Activated CD4-positive, CD25-positive, alpha-beta regulatory T cell treated with anti-CD3 and anti-CD28 coated beads, Interleukin-2, amount 50 U/mL, for 16 hours (primary cell): ENCODE data around the gene THSD4.

Experiments used
- DNase-seq: peaks from one replicate; pipeline ENCODE4 v3.0.0-alpha.2; 2020; ENCODE audit warnings: low read depth, low spot score

Gene THSD4

GRCh38 chr15:71686221-71687050 is 571.2 kb downstream of the THSD4 start:
- no peak for DNase-seq

GRCh38 chr15:71687902-71688508 is 572.7 kb downstream of the THSD4 start:
- DNase-seq, result no peak

GRCh38 chr15:71688509-71689094 is 573.3 kb downstream of the THSD4 start:
- DNase-seq, result no peak

GRCh38 chr15:71691081-71691457 is 575.8 kb downstream of the THSD4 start:
- no peak for DNase-seq

GRCh38 chr15:71691458-71692417 is 576.5 kb downstream of the THSD4 start:
- no peak for DNase-seq

- no peak for DNase-seq
Measured at GRCh38 chr15:71697236-71697635, 582.0 kb downstream of the THSD4 start.

- no peak for DNase-seq
Measured at GRCh38 chr15:71698030-71698429, 582.8 kb downstream of the THSD4 start.

GRCh38 chr15:71698742-71699141 is 583.5 kb downstream of the THSD4 start:
- DNase-seq, result no peak

GRCh38 chr15:71699977-71700376 is 584.7 kb downstream of the THSD4 start:
- DNase-seq, result no peak

- DNase-seq, result no peak
Measured at GRCh38 chr15:71701808-71702207, 586.5 kb downstream of the THSD4 start.

- DNase-seq, result no peak
Measured at GRCh38 chr15:71702496-71702895, 587.2 kb downstream of the THSD4 start.

- DNase-seq, result no peak
Measured at GRCh38 chr15:71705151-71705550, 589.9 kb downstream of the THSD4 start.

GRCh38 chr15:71706461-71707229 is 591.4 kb downstream of the THSD4 start:
- no peak for DNase-seq

- DNase-seq, result no peak
Measured at GRCh38 chr15:71707230-71708050, 592.2 kb downstream of the THSD4 start.

- no peak for DNase-seq
Measured at GRCh38 chr15:71708051-71708429, 592.8 kb downstream of the THSD4 start.

- DNase-seq, result no peak
Measured at GRCh38 chr15:71708741-71709140, 593.5 kb downstream of the THSD4 start.

GRCh38 chr15:71709808-71710418 is 594.6 kb downstream of the THSD4 start:
- no peak for DNase-seq

GRCh38 chr15:71712182-71712581 is 596.9 kb downstream of the THSD4 start:
- DNase-seq, result no peak

GRCh38 chr15:71713191-71713809 is 598.0 kb downstream of the THSD4 start:
- no peak for DNase-seq
